ENCODE results near the gene UBE2J2.

DNA sequence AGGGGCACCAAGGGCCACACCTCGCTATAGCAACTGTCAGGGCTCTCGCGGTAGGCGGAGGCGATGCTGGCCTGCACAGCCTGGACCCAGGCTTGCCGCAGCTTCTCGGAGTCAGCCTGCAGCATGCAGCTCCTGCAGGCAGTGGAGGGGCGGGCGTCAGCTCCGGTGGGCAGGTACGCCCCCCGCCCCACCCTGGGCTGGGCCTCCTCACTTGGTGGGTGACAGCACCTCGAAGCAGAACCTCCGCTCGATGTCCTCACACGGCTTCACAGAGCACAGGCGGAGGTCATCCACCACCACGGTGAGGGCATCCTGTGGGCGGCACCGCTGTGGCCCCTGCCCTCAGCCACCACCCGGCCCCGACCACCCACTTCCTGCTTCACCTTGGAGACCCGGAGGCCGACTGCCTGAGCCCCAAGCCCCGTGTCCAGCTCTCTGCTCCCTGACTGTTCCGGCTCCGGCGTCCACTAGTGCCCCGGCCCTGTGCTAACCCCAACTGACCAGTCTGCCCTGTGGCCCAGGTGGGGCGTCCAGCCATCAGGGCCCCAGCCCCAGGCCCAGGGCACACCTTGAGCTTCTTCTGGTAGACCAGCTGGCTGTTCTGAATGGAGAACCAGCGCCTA, 24.3 kb upstream of the UBE2J2 start:
- TF ChIP-seq POLR2AphosphoS5 (IDR thresholded peaks at IDR 0.05) (no peak), POLR2A (IDR thresholded peaks at IDR 0.05) (no peak)
